Measurements from ENCODE around the gene TRABD2B.

DNA sequence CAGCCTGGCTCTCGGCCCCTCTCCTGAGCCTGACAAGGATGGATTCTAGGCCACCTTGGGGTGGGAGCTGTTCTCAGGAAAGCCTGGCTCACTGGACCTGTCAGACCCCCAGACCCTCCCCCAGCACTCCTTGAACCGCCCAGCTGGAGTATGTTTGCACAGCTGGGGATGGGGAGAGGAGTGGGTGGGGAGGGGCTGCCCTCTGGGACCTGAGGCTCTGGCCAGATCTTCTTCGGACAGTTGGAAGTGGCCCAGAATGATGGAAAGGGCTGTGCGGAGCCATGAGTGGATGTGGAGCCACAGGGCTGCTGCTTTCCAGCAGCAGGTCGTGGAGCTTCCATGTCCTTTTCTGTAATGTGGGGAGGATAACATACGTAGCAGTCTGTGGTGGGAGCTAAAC, 43.0 kb upstream of the TRABD2B start:
- TF ChIP-seq CTCF (IDR thresholded peaks at IDR 0.05; ENCODE audit: insufficient read depth, low read length, poor library complexity, severe bottlenecking), result no peak
- TF ChIP-seq EZH2phosphoT487 (conservative IDR thresholded peaks at IDR 0.05; ENCODE audit: low read length), result no peak
